Astrocyte of the hippocampus (primary cell): Measurements from ENCODE around the gene DRC7.

Experiments
- DNase-seq: peaks from one replicate; pipeline ENCODE4 v3.0.0; 2011; ENCODE audit warnings: low read depth, low spot score

DRC7 gene

GRCh38 chr16:57694725-57695679, at the start of gene DRC7:
Gene DRC7 (plus strand): TSS chr16:57694806. CDS start chr16:57697950, 3,144 bp downstream.
- peak; percentile 76 for DNase-seq

- no peak for DNase-seq
Observed at GRCh38 chr16:57645169-57645568, 49.4 kb upstream of the DRC7 start.

- no peak for DNase-seq
Observed at GRCh38 chr16:57645691-57646387, 48.8 kb upstream of the DRC7 start.

GRCh38 chr16:57646388-57647039, 48.1 kb upstream of the DRC7 start:
- DNase-seq = no peak

- no peak for DNase-seq
Observed at GRCh38 chr16:57647136-57647875, 47.3 kb upstream of the DRC7 start.

- DNase-seq = no peak
Observed at GRCh38 chr16:57648125-57648524, 46.5 kb upstream of the DRC7 start.

- DNase-seq = peak; percentile 88
Observed at GRCh38 chr16:57648581-57649442, 45.8 kb upstream of the DRC7 start.

- no peak for DNase-seq
Observed at GRCh38 chr16:57649443-57649751, 45.2 kb upstream of the DRC7 start.

- DNase-seq = no peak
Observed at GRCh38 chr16:57649846-57650245, 44.8 kb upstream of the DRC7 start.

GRCh38 chr16:57651344-57652333, 43.0 kb upstream of the DRC7 start:
- DNase-seq = no peak

GRCh38 chr16:57652695-57653471, 41.7 kb upstream of the DRC7 start:
- no peak for DNase-seq

GRCh38 chr16:57653936-57654335, 40.7 kb upstream of the DRC7 start:
- DNase-seq = no peak

GRCh38 chr16:57656342-57656955, 38.2 kb upstream of the DRC7 start:
- no peak for DNase-seq

- no peak for DNase-seq
Observed at GRCh38 chr16:57657228-57657627, 37.4 kb upstream of the DRC7 start.

GRCh38 chr16:57658130-57658877, 36.3 kb upstream of the DRC7 start:
- no peak for DNase-seq

GRCh38 chr16:57658878-57659674, 35.5 kb upstream of the DRC7 start:
- DNase-seq = no peak
